ENCODE data around the gene PNKP.
"Not testable (repeated sequence)": the region's sequence is repeated elsewhere in the genome, so short reads cannot be mapped to it uniquely, and the experiment has no call there.

PNKP gene

DNA sequence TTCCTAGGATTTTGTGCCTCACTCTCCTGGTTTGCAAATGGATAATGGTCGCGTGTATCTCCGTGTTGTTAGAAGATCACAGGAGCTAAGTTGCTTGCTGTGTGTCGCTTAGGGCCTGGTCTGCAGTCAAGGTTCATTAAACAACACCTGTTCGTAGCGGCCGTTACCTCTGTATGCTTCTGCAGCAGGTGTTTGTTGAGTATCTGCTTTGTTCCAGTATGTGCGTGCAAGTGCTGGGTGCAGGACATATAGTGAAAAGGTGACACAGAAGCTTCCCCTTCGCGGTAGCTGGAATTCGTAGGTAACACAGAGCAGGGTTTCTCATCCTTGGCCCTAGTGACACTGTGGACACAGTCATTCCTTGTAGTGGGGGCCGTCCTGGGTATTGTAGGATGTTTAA lies 43.9 kb downstream of the PNKP start:
- no peak for DNase-seq (ENCODE audit: low read depth in 2 of 3, low spot score in 1 of 3)

DNA sequence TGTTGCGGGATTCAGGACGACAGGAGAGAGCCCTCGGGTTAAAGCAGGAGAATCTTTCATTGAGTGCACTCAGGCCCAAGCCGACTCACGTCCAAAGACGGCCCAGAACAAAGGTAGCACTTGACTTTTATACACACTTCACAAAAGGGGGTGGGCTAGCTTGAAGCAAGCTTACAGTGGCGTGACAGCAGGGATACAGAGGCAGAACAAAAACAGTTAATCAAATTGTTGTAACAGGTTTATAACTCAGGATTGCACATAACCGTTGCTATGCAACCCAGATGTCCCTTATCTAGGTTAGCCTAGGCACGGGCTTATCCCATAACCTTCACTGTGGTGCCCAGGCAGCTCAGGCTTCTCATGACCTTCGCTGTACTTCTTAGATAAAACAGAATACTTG lies 47.3 kb downstream of the PNKP start:
- DNase-seq (ENCODE audit: low read depth in 2 of 3, low spot score in 1 of 3): no peak

DNA sequence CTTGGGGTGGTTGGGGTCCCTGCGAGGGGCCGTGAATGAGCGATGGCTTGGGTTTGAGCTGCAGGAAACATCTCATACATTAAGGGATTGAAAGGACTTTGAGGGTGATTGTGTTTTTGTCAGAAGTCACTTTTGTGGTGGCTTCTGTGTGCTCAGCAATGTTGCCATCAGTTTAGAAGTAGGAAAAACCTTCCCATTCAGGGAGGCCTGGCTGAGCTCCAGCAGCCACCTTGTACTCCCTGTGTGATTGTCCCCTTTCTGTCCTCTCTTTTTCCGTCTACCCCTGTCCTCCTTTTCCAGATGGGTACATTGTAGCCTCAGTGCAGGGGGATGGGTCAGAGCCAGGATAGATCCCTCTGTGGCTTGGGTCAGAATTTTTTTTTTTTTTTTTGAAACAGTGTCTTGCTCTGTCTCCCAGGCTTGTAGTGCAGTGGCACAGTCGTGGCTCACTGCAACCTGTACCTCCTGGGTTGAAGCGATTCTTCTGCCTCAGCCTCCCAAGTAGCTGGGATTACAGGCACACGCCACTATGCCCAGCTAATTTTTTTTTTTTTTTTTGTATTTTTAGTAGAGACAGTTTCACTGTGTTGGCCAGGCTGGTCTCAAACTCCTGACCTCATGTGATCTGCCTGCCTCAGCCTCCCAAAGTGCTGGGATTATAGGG lies 47.8 kb downstream of the PNKP start:
- DNase-seq (ENCODE audit: low read depth in 2 of 3, low spot score in 1 of 3): not testable (repeated sequence)

DNA sequence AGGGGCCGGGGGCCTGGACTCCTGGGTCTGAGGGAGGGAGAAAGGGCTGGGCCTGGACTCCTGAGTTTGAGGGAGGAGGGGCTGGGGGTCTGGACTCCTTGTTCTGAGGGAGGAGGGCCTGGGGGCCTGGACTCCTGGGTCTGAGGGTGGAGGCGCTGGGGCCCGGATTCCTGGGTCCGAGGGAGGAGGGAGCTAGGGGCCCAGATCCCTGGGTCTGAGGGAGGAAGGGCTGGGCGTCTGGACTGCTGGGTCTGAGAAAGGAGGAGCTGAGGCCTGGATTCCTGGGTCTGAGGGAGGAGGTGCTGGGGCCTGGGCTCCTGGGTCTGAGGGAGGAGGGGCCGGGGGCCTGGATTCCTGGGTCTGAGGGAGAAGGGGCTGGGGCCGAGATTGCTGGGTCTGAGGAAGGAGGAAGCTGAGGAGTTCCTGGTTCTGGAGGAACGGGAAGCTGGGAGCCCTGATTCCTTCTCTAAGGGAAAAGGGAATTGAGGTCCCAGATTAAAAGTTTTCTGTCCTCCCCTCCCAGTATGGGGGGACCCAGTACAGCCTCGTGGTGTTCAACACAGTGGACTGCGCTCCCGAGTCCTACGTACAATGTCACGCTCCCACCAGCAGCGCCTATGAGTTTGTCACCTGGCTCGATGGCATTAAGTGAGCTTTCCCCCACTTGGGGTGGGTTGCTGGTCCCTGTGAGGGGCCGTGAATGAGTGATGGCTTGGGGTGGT lies 48.6 kb downstream of the PNKP start:
- DNase-seq (ENCODE audit: low read depth in 2 of 3, low spot score in 1 of 3): no peak

DNA sequence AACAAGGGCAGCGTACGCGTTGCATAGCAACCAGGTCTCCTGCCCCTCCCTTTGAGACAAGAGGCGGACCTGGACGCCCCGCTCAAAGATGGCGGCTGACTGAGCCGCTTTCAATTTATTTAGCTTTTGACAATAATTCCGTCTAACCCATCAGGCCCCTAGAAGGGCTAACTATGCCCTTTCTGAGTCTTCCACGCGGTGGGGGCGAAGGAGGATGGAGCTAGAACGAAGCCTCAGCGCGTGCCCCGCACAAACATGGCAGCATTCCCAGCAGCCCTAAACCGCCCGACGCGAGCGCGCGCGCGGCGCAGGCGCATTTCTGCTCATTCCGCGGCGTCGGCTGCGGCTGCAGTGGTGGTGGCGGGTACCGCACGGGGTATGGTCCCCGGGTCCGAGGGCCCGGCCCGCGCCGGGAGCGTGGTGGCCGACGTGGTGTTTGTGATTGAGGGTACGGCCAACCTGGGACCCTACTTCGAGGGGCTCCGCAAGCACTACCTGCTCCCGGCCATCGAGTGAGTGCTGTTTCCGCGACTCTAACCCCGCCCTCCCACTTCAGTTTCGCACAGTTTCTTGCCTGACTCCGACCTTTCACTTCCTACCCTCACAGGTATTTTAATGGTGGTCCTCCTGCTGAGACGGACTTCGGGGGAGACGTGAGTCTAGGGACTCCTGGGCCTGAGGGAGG lies 49.3 kb downstream of the PNKP start, which contains the start of gene MED25:
TSS of gene MED25 (plus strand) at position 326 of the 685 bp plus-strand sequence. CDS start at position 379, 53 bp downstream.
- DNase-seq (ENCODE audit: low read depth in 2 of 3, low spot score in 1 of 3): peak; percentile 69 to 82 (median 80)

DNA sequence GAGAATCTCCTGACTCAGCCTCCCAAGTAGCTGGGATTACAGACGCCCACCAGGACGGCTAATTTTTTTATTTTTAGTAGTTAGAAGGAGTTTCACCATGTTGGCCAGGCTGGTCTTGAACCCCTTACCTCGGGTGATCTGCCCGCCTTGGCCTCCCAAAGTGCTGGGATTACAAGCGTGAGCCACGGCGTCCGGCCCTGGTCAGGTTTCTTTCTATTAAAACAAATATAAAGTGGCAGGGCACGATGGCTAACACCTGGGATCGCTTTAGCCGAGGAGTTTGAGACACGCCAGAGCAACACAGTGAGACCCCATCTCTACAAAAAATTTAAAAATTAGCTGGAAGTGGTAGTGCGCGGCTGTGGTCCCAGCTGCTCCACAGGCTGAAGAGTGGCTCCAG lies 50.8 kb downstream of the PNKP start:
- no peak for DNase-seq (ENCODE audit: low read depth in 2 of 3, low spot score in 1 of 3)

DNA sequence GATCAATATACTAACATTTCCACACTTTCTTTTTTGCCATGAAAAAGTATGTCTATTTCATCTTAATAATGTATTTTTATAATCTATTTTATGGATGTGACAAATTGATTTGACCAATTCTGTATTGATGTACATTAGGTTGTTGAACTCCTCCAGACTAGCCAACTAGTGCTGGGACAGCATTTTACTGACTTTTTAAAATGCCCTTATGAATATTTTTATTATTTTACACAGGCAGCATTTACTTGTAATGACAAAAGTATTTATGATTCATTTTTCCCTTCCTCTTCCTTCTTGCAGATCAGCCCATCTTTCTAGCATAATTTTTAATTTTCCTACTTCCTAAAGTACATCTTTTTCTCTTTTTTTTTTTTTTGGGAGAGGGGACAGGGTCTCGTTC lies 53.4 kb downstream of the PNKP start:
- DNase-seq (ENCODE audit: low read depth in 2 of 3, low spot score in 1 of 3): no peak

DNA sequence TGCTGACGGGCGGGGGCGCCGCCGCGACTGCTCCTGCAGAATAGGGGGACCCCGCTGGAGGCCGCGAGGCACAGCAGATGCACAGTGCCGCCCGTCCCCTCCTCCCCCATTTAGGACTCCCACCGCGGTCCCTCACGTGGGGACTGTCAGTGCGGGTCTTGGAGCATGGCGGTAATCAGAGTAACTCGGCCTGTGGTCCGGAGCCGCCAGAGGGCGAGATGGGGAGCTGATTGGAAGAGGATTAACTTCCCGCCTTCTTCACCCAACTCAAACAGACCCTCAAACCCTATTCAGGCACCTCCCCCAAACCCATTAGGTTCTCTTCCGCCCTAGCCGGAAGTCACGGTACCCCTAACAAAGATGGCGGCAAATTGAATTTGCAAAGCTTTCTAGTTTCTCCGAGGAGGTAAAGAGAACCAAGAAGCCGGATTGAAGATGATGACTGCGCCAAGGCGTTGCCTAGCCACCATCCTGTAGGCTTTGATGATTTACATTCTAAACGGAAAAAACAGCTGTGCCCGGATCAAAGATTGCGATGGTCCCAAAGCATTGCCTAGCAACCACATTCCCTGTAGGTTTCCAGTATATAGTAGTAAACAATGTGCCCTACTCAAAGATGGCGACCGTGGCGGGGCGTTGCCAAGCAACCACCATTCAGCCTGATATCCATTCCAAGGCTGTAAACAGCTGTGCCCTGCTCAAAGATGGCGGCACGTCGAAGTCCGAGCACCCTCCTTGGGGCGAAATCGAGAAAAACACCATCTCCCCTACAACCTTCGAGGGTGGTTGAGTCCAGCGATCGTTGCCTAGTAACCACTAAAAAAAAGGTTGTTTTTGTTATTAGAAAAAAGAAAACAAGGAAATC lies 54.1 kb downstream of the PNKP start, which contains the start of gene FUZ:
TSS of gene FUZ (minus strand) at position 296 of the 865 bp plus-strand sequence. CDS start at position 110, 186 bp downstream.
- peak; percentile 84 to 89 (median 88) for DNase-seq (ENCODE audit: low read depth in 2 of 3, low spot score in 1 of 3)

DNA sequence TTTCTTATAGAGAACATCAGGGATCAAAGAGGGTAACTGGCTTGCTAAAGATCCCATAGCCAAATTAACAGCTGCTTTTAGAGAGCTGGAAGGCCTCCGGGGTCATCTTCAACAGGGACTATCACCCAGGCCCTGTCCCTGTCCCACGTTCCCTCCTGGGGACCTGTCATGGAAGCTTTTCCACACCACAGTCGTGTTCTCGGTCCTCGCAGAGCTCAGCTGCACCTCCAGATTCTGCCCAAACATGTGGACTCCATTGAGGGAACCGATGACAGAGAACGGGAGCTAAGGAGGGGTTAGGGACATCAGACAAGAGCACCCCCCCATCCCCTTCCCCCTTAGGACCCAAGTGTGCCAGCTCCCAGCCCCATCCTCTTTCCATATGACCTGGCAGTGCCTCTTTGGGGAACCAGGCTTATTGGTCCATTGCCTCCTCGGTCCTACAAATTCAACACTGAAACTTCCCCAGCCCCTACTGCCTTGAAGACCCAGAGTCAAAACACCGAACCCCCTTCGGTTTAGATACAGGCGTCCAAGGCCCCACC lies 54.9 kb downstream of the PNKP start:
- no peak for DNase-seq (ENCODE audit: low read depth in 2 of 3, low spot score in 1 of 3)

DNA sequence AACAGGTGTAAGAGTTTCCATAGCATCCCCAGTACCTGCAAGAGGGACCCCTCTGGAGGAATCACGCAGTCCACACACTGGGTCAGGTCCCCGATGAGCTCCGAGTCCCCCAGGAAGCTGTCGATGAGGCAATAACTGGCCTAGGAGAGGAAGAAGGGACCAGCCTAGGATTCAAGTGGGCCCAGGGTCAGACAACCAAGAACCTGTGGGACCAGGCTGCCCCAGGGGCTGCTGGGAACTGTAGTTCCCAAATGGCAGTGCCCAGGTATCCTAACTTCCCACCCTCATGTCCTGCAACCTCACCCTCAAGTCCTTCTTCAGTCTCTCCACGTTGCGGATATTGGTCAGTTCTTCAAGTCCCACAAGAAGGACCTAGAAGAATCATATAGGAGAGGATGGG lies 56.0 kb downstream of the PNKP start:
- no peak for DNase-seq (ENCODE audit: low read depth in 2 of 3, low spot score in 1 of 3)
